GM21526 (cell line): ENCODE results near the gene FXYD4.
"Not testable (repeated sequence)": the region's sequence is repeated elsewhere in the genome, so short reads cannot be mapped to it uniquely, and the experiment has no call there.

Experiments used
- ATAC-seq: cut with Tn5 transposase; IDR thresholded peaks from one replicate; pipeline ENCODE4 v1.9.1; 2021; ENCODE audit warnings: moderate library complexity; ENCODE audit not compliant: unreplicated experiment, low FRiP score

Gene FXYD4

GRCh38 chr10:43374194-43374593 is 2.8 kb downstream of the FXYD4 start:
- no peak for ATAC-seq

GRCh38 chr10:43375401-43376020 is 4.1 kb downstream of the FXYD4 start:
- ATAC-seq: no peak

GRCh38 chr10:43376046-43376635 is 4.7 kb downstream of the FXYD4 start:
- no peak for ATAC-seq

GRCh38 chr10:43376828-43377423 is 5.5 kb downstream of the FXYD4 start:
- ATAC-seq: no peak

- no peak for ATAC-seq
These were observed 6.0 kb downstream of the FXYD4 start for GRCh38 chr10:43377424-43377883.

GRCh38 chr10:43380610-43381222 is 9.3 kb downstream of the FXYD4 start:
- ATAC-seq: no peak

GRCh38 chr10:43383204-43383971 is 12.0 kb downstream of the FXYD4 start:
- no peak for ATAC-seq

- ATAC-seq: no peak
These were observed 13.1 kb downstream of the FXYD4 start for GRCh38 chr10:43384252-43385221.

- no peak for ATAC-seq
These were observed 14.1 kb downstream of the FXYD4 start for GRCh38 chr10:43385412-43386004.

- ATAC-seq: no peak
These were observed 15.1 kb downstream of the FXYD4 start for GRCh38 chr10:43386549-43386948.

GRCh38 chr10:43386981-43387677 is 15.7 kb downstream of the FXYD4 start:
- no peak for ATAC-seq

- no peak for ATAC-seq
These were observed 16.2 kb downstream of the FXYD4 start for GRCh38 chr10:43387678-43388032.

GRCh38 chr10:43389867-43390266 is 18.4 kb downstream of the FXYD4 start:
- no peak for ATAC-seq

- ATAC-seq: no peak
These were observed 18.9 kb downstream of the FXYD4 start for GRCh38 chr10:43390333-43390732.

GRCh38 chr10:43390759-43391158 is 19.3 kb downstream of the FXYD4 start:
- ATAC-seq: no peak

GRCh38 chr10:43391496-43391895 is 20.1 kb downstream of the FXYD4 start:
- ATAC-seq: no peak

GRCh38 chr10:43392748-43393147 is 21.3 kb downstream of the FXYD4 start:
- ATAC-seq: no peak

- ATAC-seq: not testable (repeated sequence)
These were observed 21.8 kb downstream of the FXYD4 start for GRCh38 chr10:43393186-43393585.
